Measurements from ENCODE around the gene MFN1.

The MFN1 gene

GRCh38 chr3:179432451-179432850, 84.9 kb downstream of the MFN1 start:
- no peak for DNase-seq

DNA sequence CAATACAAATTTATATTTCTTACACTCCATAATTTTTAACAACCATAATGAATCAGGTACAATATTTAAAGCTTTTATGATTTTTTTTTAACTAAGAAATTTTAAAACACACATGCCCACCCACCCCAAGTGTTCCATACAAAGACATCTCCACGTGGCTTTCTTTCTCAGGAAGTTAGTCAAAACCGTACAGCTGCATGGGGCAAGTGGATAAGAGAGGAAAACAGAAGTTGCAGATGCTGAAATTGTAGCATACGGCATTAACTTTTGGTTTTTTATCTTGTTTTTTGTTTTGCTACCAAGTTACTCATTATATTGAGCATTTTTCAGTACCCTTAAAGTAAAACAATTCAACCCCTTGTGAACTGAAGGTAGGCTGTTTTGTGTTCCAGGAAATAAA, 89.0 kb downstream of the MFN1 start:
- DNase-seq = no peak

GRCh38 chr3:179438841-179439240, 91.3 kb downstream of the MFN1 start:
- no peak for DNase-seq
